HEK293 (cell line): Measurements from ENCODE around the gene VSTM4.

Experiments
- OSR2 ChIP-seq: fragments of 450-650 bp; formaldehyde crosslinking; IDR thresholded peaks from 2 replicates; pipeline ENCODE4 v1.5.1; 2016; ENCODE audit warnings: missing biosample characterization, missing genetic modification characterization
- ZBTB8A ChIP-seq: fragments of 450-650 bp; formaldehyde crosslinking; IDR thresholded peaks from 2 replicates; pipeline ENCODE4 v1.5.1; 2016; ENCODE audit warnings: missing biosample characterization, missing genetic modification characterization
- ZNF274 ChIP-seq, 2 experiments: fragments of 200-500 bp in 1 of 2; fragments of 450-650 bp in 1 of 2; sonication (Bioruptor generic) in 1 of 2; formaldehyde crosslinking in 1 of 2; IDR thresholded peaks; 2 replicates each; pipeline versions ENCODE4 v1.5.1 to v1.6.1; 2014 to 2016; ENCODE audit warnings: borderline replicate concordance in 1 of 2, inconsistent platforms in 1 of 2, low read length in 1 of 2, missing biosample characterization in 1 of 2, missing genetic modification characterization in 1 of 2

DNA sequence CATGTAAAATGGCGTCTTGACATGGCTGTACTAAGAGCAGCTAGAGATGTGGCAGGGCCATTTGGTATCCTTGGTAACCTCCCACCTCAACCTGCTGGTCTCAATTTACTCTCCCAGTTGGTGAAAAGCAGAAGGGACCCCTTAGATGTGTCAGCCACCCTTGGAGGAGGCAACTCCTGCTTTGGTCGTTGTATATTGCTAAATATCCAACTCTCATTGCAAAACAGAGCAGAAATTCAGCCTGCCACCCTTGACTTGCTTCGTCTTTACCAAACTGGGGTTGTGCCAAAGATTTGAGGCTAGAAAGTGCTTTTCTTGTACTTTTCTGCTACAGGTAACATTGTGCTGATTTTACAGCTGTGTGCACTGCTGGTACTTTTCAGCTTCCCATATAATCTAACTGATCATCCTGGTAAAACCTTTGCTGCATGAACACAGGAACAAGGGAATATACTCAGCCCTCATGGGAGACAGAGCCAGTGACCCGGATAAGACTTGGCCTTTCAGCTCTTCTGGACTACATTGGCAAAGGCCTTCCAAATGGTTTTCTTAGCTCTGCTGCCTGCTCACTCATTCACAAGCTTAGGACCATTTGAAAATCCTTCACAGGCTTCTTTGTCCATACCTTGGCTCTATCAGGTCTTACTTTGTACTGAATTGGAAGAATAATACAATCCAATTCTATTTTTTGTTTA lies 2.2 kb upstream of the VSTM4 start:
- TF ChIP-seq ZNF274 (IDR thresholded peaks at IDR 0.05; ENCODE audit: low read length), result no peak
- no peak for TF ChIP-seq ZNF274 (tag by site-specific recombination; IDR thresholded peaks at IDR 0.05; ENCODE audit: borderline replicate concordance)
- no peak for TF ChIP-seq OSR2
- no peak for TF ChIP-seq ZBTB8A (tag by site-specific recombination)
